Measurements from ENCODE around the gene EMC10.

Gene EMC10

DNA sequence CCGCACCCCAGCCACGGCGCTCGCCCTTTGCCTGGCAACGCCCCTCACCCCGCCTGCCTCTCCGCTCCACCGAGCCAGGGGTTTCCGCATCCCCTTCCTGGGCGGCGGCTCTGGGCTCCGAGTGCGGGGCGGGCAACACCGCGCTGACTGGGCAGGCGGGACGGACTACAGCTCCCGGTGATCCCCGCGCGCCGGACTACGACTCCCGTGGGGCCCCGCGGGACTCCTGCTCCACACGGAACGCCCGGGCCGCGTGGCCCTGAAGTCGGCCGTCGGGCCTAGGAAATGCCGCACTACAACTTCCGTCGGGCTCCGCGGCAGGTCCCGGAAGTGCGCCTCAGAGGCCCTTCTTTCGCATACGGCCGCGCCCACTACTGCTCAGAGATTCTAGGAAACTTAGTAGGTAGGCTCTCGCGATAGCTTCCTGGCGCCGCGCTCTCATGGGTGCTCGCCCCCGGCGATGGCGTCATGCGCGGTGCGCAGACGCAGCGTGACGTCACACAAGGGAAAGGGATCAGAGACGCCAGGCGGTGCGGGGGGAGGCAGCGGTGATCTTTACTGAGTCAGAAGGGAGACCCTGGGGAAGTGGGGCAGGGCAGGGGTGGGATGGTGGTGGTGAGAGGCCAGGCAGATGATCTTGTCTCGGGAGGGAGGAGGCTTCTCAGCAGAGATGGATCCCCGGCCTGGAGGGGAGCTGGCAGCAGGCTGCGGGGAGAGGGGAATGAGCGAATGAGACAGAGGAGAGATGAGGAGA, 34.9 kb downstream of the EMC10 start, which contains the start of gene JOSD2:
Gene JOSD2 (minus strand): TSS at position 123 of the 754 bp plus-strand sequence. CDS start 760 bp downstream, outside the sequence.
- Histone ChIP-seq H3K27ac (peak within 1 kb of the TSS; percentile 58), H3K79me2 (ENCODE audit: insufficient read depth, low read depth) (no peaks in the 10 kb centered on the region; the same call in 1 of the 2 replicates), H3K27me3 (ENCODE audit: insufficient read depth, low read depth) (peaks cover 10% of the 10 kb centered on the region; the same call in 1 of the 2 replicates), H3K9ac (peak within 1 kb of the TSS; percentile 76), H3K36me3 (ENCODE audit: insufficient read depth) (no peaks in the 10 kb centered on the region), H3K4me3 (IDR thresholded peaks at IDR 0.05; ENCODE audit: insufficient read depth, low read depth, low read length) (no peak within 1 kb of the TSS), H4K20me1 (ENCODE audit: insufficient read depth) (no peaks in the 10 kb centered on the region), H3K4me2 (peak within 1 kb of the TSS; percentile 85), H2AFZ (ENCODE audit: low read depth) (peak within 1 kb of the TSS; percentile 86), H3K4me1 (ENCODE audit: low read depth, poor library complexity, severe bottlenecking) (no peaks in the 10 kb centered on the region)
- TF ChIP-seq, protein P1, sequence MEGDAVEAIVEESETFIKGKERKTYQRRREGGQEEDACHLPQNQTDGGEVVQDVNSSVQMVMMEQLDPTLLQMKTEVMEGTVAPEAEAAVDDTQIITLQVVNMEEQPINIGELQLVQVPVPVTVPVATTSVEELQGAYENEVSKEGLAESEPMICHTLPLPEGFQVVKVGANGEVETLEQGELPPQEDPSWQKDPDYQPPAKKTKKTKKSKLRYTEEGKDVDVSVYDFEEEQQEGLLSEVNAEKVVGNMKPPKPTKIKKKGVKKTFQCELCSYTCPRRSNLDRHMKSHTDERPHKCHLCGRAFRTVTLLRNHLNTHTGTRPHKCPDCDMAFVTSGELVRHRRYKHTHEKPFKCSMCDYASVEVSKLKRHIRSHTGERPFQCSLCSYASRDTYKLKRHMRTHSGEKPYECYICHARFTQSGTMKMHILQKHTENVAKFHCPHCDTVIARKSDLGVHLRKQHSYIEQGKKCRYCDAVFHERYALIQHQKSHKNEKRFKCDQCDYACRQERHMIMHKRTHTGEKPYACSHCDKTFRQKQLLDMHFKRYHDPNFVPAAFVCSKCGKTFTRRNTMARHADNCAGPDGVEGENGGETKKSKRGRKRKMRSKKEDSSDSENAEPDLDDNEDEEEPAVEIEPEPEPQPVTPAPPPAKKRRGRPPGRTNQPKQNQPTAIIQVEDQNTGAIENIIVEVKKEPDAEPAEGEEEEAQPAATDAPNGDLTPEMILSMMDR (conservative IDR thresholded peaks at IDR 0.05; ENCODE audit: low read depth, low read length), result no peak

DNA sequence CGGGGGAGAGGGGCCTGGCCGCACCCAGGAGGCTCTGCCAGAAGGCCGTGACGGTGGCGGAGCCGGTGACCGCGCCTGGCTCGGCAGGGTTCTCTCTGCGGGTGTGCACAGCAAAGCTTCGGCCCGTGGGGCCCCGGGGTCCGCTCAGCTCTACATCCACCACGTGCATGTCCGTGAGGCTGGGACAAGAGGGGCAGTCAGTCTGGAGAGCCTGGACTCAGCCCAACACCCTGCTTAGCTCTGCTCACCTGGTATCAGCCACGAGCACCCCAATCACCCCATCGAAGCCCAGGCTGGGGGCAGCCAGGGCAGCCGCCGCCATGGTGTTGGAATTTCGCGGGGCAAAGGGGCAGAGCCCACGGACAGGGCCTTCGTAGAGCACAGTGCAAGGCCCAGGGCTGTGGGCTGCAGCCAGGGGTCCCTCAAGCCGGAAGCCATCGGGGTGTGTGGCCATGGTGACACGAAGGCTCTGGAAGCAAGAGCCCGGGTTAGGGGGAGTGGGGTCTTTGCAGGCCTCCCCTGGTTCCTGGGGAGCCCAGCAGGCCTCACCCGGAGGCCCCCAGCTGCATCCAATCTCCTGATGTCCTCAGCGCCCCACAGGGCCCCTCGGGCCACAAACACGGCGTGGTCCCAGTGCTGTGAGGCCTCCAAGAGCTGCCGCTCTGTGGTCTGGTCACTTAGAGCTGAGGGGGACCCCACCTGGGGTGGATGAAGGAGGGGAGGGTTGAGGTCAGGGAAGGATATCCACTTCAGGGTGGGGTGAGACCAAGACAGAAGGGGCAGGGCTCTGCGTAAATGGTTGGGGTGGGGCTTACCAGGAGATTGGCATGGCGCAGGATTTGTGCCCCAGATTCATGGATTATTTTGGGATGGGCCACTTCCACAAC, 36.0 kb downstream of the EMC10 start:
- peaks cover 10% of the 10 kb centered on the region; the same call in 1 of the 2 replicates for H3K27me3 ChIP-seq (ENCODE audit: insufficient read depth, low read depth)
- H3K4me1 ChIP-seq (ENCODE audit: low read depth, poor library complexity, severe bottlenecking), result no peaks in the 10 kb centered on the region
- TF ChIP-seq, protein P1 (conservative IDR thresholded peaks at IDR 0.05; ENCODE audit: low read depth, low read length), result no peak
- H3K4me3 ChIP-seq (IDR thresholded peaks at IDR 0.05; ENCODE audit: insufficient read depth, low read depth, low read length), result no peak overlapping the region
- H2AFZ ChIP-seq (ENCODE audit: low read depth), result peak overlapping the region; percentile 86; the same call in 1 of the 2 replicates
- H3K4me2 ChIP-seq, result peak overlapping the region; percentile 64; the same call in 1 of the 2 replicates
- no peaks in the 10 kb centered on the region for H3K36me3 ChIP-seq (ENCODE audit: insufficient read depth)
- no peaks in the 10 kb centered on the region; the same call in 1 of the 2 replicates for H3K79me2 ChIP-seq (ENCODE audit: insufficient read depth, low read depth)
- H4K20me1 ChIP-seq (ENCODE audit: insufficient read depth), result no peaks in the 10 kb centered on the region
- no peak overlapping the region for H3K9ac ChIP-seq
- H3K27ac ChIP-seq, result no peak overlapping the region

DNA sequence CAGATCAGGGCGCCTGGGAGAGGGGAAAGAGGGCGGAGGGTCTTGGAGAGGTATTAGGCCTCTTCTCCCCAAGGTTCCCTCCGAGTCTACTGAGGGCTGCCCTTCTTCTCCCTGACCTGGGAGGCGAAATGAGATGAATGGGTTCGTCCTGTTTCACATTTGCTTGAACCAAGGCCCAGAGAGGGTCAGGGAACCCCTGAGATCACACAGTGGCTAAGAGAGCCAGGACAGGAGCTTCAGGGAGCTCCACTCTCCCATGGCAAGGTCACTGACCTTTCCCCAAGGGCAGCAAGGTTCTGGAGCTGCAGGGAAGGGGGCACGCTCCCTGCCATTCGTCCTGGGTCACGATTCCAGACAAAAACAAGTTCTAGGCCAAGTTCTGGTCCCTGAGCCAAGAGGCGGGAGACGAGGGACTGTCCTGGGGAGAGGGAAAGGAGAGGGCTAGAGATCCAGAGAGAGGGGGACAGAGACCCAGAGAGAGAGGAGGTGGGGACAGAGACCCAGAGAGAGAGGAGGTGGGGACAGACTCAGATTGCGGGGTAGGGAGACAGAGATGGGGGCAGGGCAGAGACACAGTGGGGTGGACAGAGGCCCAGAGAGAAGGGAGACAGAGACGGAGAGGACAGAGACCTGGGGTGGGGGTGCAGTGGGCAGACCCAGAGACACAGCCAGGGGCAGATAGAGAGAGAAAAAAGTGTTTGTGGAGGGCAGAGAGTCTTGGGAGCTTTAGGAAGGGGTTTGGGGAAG, 36.9 kb downstream of the EMC10 start:
- H3K79me2 ChIP-seq (ENCODE audit: insufficient read depth, low read depth), result no peaks in the 10 kb centered on the region; the same call in 1 of the 2 replicates
- TF ChIP-seq, protein P1 (conservative IDR thresholded peaks at IDR 0.05; ENCODE audit: low read depth, low read length), result no peak
- H3K27me3 ChIP-seq (ENCODE audit: insufficient read depth, low read depth), result peaks cover 10% of the 10 kb centered on the region; the same call in 1 of the 2 replicates
- no peak overlapping the region for H2AFZ ChIP-seq (ENCODE audit: low read depth)
- no peaks in the 10 kb centered on the region for H3K36me3 ChIP-seq (ENCODE audit: insufficient read depth)
- H3K4me3 ChIP-seq (IDR thresholded peaks at IDR 0.05; ENCODE audit: insufficient read depth, low read depth, low read length), result no peak overlapping the region
- H4K20me1 ChIP-seq (ENCODE audit: insufficient read depth), result no peaks in the 10 kb centered on the region
- H3K4me2 ChIP-seq, result no peak overlapping the region
- no peaks in the 10 kb centered on the region for H3K4me1 ChIP-seq (ENCODE audit: low read depth, poor library complexity, severe bottlenecking)
- H3K27ac ChIP-seq, result no peak overlapping the region
- no peak overlapping the region for H3K9ac ChIP-seq

Data from KMS-11 (cell line).